Astrocyte (in vitro differentiated cells and primary cell): Measurements from ENCODE around the gene OSMR.

Experiments
- CTCF ChIP-seq: IDR thresholded peaks from 2 replicates; pipeline ENCODE4 v1.5.1; 2011; ENCODE audit warnings: low read depth, mild to moderate bottlenecking, inconsistent platforms, low read length, moderate library complexity; ENCODE audit not compliant: insufficient read depth
- EZH2 ChIP-seq: IDR thresholded peaks from 2 replicates; pipeline ENCODE4 v1.6.1; 2012; ENCODE audit warnings: mild to moderate bottlenecking, low read length, inconsistent platforms; ENCODE audit not compliant: insufficient read depth

GRCh38 chr5:38929838-38930237, 84.0 kb downstream of the OSMR start:
- TF ChIP-seq CTCF (no peak), EZH2 (no peak)
